Chondrocyte (in vitro differentiated cells): Measurements from ENCODE around the gene TMEM253. TPM values are rescaled to one million over a fixed set of nuclear protein-coding genes. Genes with fewer than 3 reads are reported as not detected.

Source experiments
- DNase-seq: peaks from one replicate; pipeline ENCODE4 v3.0.0; 2021; ENCODE audit warnings: mixed read lengths, low spot score
- H3K27ac Mint-ChIP-seq: one replicate; pipeline ENCODE4 v1.8.0; 2021; ENCODE audit warnings: mild to moderate bottlenecking, moderate library complexity, mixed read lengths; ENCODE audit not compliant: unreplicated experiment
- H3K27me3 Mint-ChIP-seq: 2 replicates; pipeline ENCODE4 v1.8.0; 2021; ENCODE audit warnings: low read depth, mixed read lengths
- H3K36me3 Mint-ChIP-seq: 2 replicates; pipeline ENCODE4 v1.8.0; 2021; ENCODE audit warnings: low read depth, mixed read lengths
- H3K4me1 Mint-ChIP-seq: 2 replicates; pipeline ENCODE4 v1.8.0; 2021; ENCODE audit warnings: low read depth, mild to moderate bottlenecking, mixed read lengths
- H3K4me3 Mint-ChIP-seq: one replicate; pipeline ENCODE4 v1.8.0; 2021; ENCODE audit warnings: mild to moderate bottlenecking, moderate library complexity, mixed read lengths; ENCODE audit not compliant: unreplicated experiment
- H3K9me3 Mint-ChIP-seq: 2 replicates; pipeline ENCODE4 v1.8.0; 2021; ENCODE audit warnings: low read depth, mixed read lengths
- CTCF ChIP-seq: fragments of 200-600 bp; sonication (generic); IDR thresholded peaks from 2 replicates; pipeline ENCODE4 v1.5.0; 2021; ENCODE audit warnings: antibody characterized with exemption, mild to moderate bottlenecking, moderate library complexity
- total RNA-seq: library from RNA; stranded (reverse); gene quantifications from 3 replicates; pipeline ENCODE4 v1.2.1, GENCODE V29; 2021

The TMEM253 gene
- total RNA-seq, 1 donor from 2014 or later = 1.1 TPM

DNA sequence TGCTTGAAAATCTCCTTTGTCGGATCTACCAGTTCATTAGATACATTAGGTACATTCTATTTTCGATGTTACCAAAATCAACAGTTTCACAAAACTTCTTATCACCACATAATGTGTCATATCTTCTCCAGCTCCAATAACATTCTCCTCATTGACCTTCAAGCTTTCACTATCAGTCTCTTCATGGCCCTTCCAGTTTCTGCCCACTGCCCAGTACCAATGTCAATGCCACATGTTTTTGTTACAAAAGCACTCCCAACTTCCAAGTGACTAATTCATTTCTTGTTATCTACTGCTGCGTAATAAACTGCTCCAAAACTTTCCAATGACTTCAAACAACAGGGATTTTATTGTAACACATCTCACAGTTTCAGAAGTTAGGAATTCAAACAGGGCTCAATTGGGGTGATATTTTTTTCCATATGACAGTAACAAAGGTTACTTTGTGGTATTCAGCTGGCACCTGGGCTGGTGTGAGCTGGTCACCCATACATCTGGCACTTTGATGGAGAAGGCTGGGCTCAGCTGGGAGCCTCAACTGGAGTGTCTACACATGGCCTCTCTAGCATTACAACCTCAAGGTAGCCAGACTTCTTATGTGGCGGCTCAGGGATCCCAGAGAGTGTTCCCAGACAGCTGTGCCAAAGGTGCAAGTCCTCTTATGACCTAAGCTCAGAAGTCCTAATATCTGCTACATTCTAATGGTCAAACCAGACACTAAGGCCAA is 48.9 kb downstream of the TMEM253 start:
- no peak overlapping the region for H3K27ac Mint-ChIP-seq
- no peaks in the 10 kb centered on the region for H3K4me1 Mint-ChIP-seq

More for the DNA sequence above, 48.9 kb downstream of the TMEM253 start:
- H3K9me3 Mint-ChIP-seq = peaks cover 10% of the 10 kb centered on the region
- peaks cover 19% of the 10 kb centered on the region for H3K27me3 Mint-ChIP-seq
- no peak for DNase-seq
- H3K4me3 Mint-ChIP-seq = no peak overlapping the region
- TF ChIP-seq CTCF = no peak
- peaks cover 2% of the 10 kb centered on the region for H3K36me3 Mint-ChIP-seq

Other genes with a start within 250 kb of the TMEM253 start
- not detected in 3 replicates for gene RNASE3, start 209.7 kb upstream of the TMEM253 start, total RNA-seq
- not detected in 3 replicates for gene RNASE2, start 145.6 kb upstream of the TMEM253 start, total RNA-seq
- 34.4 to 50.1 TPM (median 41.1 TPM) in 3 replicates for gene METTL17, start 111.1 kb upstream of the TMEM253 start, total RNA-seq
- gene SLC39A2, start 101.8 kb upstream of the TMEM253 start, total RNA-seq = not detected in 3 replicates
- gene NDRG2, start 76.0 kb upstream of the TMEM253 start, total RNA-seq = 5.7 to 6.9 TPM (median 6.3 TPM) in 3 replicates
- gene TPPP2, start 70.8 kb upstream of the TMEM253 start, total RNA-seq = not detected in 3 replicates
- not detected in 3 replicates for gene RNASE13, start 66.3 kb upstream of the TMEM253 start, total RNA-seq
- gene RNASE7, start 58.7 kb upstream of the TMEM253 start, total RNA-seq = not detected in 3 replicates
- gene RNASE8, start 43.2 kb upstream of the TMEM253 start, total RNA-seq = not detected in 3 replicates
- gene ARHGEF40, start 30.8 kb upstream of the TMEM253 start, total RNA-seq = 86.1 to 144 TPM (median 90.4 TPM) in 3 replicates
- gene ZNF219, start 2.4 kb upstream of the TMEM253 start, total RNA-seq = 23.3 to 26.3 TPM (median 23.9 TPM) in 3 replicates
- gene OR5AU1, start 55.0 kb downstream of the TMEM253 start, total RNA-seq = not detected in 3 replicates
- gene HNRNPC, start 168.4 kb downstream of the TMEM253 start, total RNA-seq = 286 to 352 TPM (median 291 TPM) in 3 replicates
- not detected in 3 replicates for gene RPGRIP1, start 179.0 kb downstream of the TMEM253 start, total RNA-seq